GM12872 (cell line): ENCODE data around the gene ARHGAP15.
A peak's percentile ranks its signal among the peaks of the same experiment; 100 is the strongest.

ENCODE experiments used
- CTCF ChIP-seq: IDR thresholded peaks from 3 replicates; pipeline ENCODE4 v1.5.1; 2011; ENCODE audit warnings: low read depth, mild to moderate bottlenecking, low read length, moderate library complexity; ENCODE audit not compliant: insufficient read depth

ARHGAP15 gene

DNA sequence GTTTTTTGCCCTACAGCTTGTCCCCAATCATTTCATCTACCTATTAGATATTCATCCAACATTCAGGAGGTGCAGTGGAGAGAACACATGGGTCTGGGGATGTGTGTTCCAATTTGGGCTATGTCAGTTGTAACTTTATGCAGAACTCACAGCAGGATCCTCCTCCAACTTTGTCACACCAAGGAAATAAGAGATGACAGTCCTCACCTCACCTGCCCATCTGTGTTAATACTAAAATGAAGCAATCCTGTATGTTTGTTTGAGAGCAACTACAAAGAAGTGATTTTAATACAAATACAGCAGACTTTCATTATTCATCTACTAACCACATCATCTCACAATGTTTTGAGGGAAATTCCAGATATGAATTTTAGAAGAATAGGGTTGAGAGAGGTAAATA, 126.7 kb downstream of the ARHGAP15 start:
- TF ChIP-seq CTCF, result no peak

DNA sequence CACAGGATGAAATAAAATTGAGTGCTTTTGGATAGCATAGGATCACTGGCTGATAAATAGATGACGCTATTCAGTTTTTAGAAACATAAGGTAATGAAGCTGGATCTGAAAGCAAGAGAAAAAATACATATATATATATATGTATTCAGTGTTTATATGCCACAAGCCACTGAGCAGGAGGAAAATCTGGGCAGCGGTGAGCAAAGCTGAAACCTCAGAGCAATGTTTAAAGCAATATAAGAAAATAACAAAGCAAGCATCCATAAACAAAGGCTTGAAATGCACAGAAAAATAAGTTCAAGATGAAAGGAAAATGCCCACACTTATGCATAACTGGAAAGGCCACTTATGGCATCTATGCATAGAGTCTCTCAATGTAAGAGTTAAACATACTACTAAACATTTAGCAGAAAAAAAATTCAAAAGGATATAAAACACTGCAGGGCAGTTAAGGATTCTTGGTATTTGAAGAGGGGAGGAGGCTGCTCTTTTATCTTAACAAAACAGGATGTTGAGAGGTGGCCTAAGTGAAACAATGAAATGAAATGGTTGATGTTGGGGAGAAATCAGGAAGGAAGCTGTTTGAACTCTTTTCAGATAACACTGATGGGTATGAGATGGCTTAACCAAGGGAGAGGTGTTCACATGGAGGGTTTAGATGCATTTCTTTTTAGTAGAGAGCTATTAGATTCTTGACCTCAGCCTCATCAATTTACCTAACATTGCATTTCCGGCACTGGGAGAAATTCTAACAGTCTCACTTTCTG, 129.1 kb downstream of the ARHGAP15 start:
- TF ChIP-seq CTCF, result no peak

DNA sequence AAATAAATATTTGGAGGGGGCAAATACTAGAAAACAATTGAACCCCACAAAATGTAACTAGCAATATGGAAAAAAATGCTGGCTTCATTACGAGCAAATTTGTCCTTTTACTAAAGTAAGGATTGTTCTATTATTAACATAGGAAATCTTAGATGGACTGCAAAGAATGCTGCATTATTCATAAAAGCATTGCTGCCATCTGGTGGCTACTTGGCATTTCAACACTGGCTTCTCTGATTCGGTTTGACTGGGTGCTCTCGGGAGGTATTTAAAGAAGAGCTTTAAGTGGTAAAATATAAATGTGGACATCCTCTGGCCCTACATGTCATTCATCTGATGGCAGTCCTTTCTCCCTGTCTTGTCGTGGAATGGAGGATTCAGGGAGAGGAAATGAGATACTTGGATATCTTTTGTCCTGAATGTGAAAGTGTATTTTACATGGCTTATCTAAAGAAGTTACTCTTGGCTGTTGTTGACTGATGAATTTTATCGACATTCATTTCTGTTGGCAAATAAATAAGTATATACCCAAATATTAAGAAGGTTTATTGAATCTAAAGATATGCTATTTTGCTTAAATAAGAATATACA, 130.2 kb downstream of the ARHGAP15 start:
- TF ChIP-seq CTCF, result peak; percentile 69

DNA sequence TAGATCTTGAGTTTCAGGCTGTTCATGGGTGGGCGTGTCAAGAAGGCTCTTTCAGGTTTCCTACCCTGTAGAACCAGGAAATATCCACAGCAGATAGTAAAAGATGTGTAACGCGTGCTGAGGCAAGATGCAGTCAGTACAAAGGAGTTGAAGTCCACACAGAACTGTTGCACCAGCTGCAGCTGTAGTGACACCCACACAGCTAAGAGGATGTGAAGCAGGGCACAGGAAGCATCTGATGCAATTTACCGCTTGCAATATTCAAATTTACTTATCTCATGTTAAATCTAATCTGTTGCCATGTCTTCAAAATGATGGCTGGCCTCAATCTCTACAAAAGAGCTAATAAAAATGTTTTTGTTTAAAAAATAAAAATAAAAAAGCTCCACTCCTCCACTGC, 132.8 kb downstream of the ARHGAP15 start:
- TF ChIP-seq CTCF, result no peak

DNA sequence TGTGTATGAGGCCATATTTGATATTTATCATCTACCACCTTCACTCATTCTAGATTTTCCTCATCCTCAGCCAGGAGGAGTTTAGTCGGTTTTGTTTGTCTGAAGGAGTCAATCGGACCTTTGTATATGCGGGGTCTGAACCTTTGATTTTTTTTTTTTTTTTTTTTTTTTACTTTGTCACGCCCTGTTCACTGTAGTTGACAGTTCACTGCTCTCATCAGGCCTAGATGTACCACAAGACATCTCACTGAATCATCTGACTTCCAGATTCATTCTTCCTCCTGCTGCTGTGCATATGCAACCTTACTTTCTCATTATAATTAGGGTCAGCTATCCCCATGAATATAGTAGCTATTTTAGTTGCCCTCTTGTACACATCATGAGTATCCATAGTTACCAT, 133.2 kb downstream of the ARHGAP15 start:
- TF ChIP-seq CTCF, result no peak

- TF ChIP-seq CTCF, result peak; percentile 54
These were observed 133.9 kb downstream of the ARHGAP15 start for GRCh38 chr2:143263066-143263625.

DNA sequence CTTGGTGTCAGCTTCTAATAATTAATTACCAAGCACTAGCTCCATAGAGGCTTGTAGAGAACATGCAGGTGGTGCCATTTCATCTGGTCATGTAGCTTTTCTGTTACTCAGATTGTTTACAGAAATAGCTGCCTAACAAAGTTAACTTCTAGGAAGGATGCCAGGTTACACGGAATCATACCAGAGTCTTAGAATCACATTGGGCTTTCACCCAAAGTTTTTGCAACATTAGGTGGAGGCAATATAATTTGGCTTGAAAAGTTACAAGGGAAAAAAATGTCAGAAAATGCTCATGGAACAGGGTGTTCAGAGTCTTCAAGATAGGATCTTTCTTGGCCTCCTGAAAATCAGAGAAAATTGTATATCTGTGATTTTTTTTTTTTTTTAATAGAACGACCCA, 135.6 kb downstream of the ARHGAP15 start:
- no peak for TF ChIP-seq CTCF
